ENCODE results near the gene CXXC4. TPM values are rescaled to one million over a fixed set of nuclear protein-coding genes. Genes with fewer than 3 reads are reported as not detected.

Gene CXXC4
- total RNA-seq, 1 experiment from 2014 or later: 0.54 TPM

- no peak overlapping the region for H2AFZ ChIP-seq (ENCODE audit: low read depth, low read length, poor library complexity, severe bottlenecking)
- no peak overlapping the region for H3K4me2 ChIP-seq (ENCODE audit: low read length)
- no peak for TF ChIP-seq MAX (IDR thresholded peaks at IDR 0.05)
- H3K9me3 ChIP-seq (ENCODE audit: control insufficient read depth in 1 of 2, insufficient read depth in 1 of 2, low read depth in 1 of 2, low read length in 2 of 2): no peaks in the 10 kb centered on the region
- ATAC-seq (no peak), DNase-seq (ENCODE audit: low read depth, low spot score) (no peak)
- no peaks in the 10 kb centered on the region for H3K4me1 ChIP-seq (ENCODE audit: control insufficient read depth in 1 of 2, insufficient read depth in 2 of 2, low read length in 2 of 2)
- no peak overlapping the region for H3K4me3 ChIP-seq (replicated peaks in 1 of 2; ENCODE audit: low read depth in 1 of 2, low read length in 2 of 2)
- H3K27me3 ChIP-seq (ENCODE audit: insufficient read depth, low read length): no peaks in the 10 kb centered on the region
- ChIA-PET RAD21 (ENCODE audit: low non-redundant PET in 1 of 2, low total read pairs in 2 of 2, uncharacterized antibody in 2 of 2, unreplicated experiment in 2 of 2) (no interaction called here), POLR2A (no interaction called here), CTCF (no interaction called here)
- no peaks in the 10 kb centered on the region for H3K79me2 ChIP-seq (ENCODE audit: insufficient read depth, low read length)
- no peaks in the 10 kb centered on the region for H3K9me2 ChIP-seq (ENCODE audit: insufficient read depth)
- H3K36me3 ChIP-seq (ENCODE audit: control insufficient read depth in 1 of 2, insufficient read depth in 2 of 2, low read length in 2 of 2): no peaks in the 10 kb centered on the region
- BruUV-seq (replicated peaks): no TSS peak
- intact Hi-C loops (cut with micrococcal nuclease): no loop called here
- H3K27ac ChIP-seq (ENCODE audit: low read depth, low read length): no peak overlapping the region
- H4K20me1 ChIP-seq (ENCODE audit: insufficient read depth): no peaks in the 10 kb centered on the region
- H3K9ac ChIP-seq (ENCODE audit: low read length): no peak overlapping the region
Measured at GRCh38 chr4:104465201-104465600, 29.5 kb downstream of the CXXC4 start.

DNA sequence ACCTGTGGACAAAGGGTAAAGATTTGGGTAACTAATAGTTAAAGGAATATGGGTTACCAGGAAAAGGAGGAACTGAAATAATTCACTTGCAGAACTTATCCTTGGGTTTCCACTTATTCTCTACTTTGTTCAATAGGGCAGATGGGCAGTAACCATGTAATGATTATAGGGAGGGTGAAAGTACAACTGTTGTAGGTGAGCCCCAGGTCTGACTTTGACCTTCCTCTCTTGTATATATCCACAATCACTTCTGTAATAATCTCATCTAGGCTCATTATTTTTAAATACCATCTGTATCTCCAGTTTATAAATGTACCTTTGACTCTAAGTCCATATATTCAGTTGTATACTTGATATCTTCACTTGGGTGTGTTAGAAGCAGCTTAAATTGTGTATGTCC is 32.1 kb downstream of the CXXC4 start:
- no peak for ATAC-seq
- TF ChIP-seq POLR2AphosphoS5 (IDR thresholded peaks at IDR 0.05; ENCODE audit: low read depth, low read length) (no peak), CTCF (IDR thresholded peaks at IDR 0.05 in 2 of 3, conservative IDR thresholded peaks at IDR 0.05 in 1 of 3; ENCODE audit: borderline replicate concordance in 1 of 3, insufficient read depth in 1 of 3, low read depth in 2 of 3, low read length in 2 of 3) (no peak), ZFX (IDR thresholded peaks at IDR 0.05) (no peak), EZH2 (IDR thresholded peaks at IDR 0.05) (no peak), ATF3 (IDR thresholded peaks at IDR 0.05) (no peak), YY1 (IDR thresholded peaks at IDR 0.05; ENCODE audit: extremely low read depth, insufficient replicate concordance, low read depth, low read length) (no peak), POLR2A (IDR thresholded peaks at IDR 0.05; ENCODE audit: borderline replicate concordance, extremely low read depth, insufficient read depth, insufficient read length) (no peak), EGR1 (IDR thresholded peaks at IDR 0.05; ENCODE audit: low read depth) (no peak)
- TF ChIP-seq, protein P1, sequence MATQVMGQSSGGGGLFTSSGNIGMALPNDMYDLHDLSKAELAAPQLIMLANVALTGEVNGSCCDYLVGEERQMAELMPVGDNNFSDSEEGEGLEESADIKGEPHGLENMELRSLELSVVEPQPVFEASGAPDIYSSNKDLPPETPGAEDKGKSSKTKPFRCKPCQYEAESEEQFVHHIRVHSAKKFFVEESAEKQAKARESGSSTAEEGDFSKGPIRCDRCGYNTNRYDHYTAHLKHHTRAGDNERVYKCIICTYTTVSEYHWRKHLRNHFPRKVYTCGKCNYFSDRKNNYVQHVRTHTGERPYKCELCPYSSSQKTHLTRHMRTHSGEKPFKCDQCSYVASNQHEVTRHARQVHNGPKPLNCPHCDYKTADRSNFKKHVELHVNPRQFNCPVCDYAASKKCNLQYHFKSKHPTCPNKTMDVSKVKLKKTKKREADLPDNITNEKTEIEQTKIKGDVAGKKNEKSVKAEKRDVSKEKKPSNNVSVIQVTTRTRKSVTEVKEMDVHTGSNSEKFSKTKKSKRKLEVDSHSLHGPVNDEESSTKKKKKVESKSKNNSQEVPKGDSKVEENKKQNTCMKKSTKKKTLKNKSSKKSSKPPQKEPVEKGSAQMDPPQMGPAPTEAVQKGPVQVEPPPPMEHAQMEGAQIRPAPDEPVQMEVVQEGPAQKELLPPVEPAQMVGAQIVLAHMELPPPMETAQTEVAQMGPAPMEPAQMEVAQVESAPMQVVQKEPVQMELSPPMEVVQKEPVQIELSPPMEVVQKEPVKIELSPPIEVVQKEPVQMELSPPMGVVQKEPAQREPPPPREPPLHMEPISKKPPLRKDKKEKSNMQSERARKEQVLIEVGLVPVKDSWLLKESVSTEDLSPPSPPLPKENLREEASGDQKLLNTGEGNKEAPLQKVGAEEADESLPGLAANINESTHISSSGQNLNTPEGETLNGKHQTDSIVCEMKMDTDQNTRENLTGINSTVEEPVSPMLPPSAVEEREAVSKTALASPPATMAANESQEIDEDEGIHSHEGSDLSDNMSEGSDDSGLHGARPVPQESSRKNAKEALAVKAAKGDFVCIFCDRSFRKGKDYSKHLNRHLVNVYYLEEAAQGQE (IDR thresholded peaks at IDR 0.05; ENCODE audit: low read depth): no peak
- no peak overlapping the region for H3K9ac ChIP-seq (ENCODE audit: low read length)
- H3K9me2 ChIP-seq (ENCODE audit: insufficient read depth): no peaks in the 10 kb centered on the region
- no peaks in the 10 kb centered on the region for H3K79me2 ChIP-seq (ENCODE audit: insufficient read depth, low read length)
- CTCF ChIA-PET: no interaction called here
- RAD21 ChIA-PET (ENCODE audit: low non-redundant PET in 1 of 2, low total read pairs in 2 of 2, uncharacterized antibody in 2 of 2, unreplicated experiment in 2 of 2): no interaction called here
- no peak overlapping the region for H2AFZ ChIP-seq (ENCODE audit: low read depth, low read length, poor library complexity, severe bottlenecking)
- H3K27ac ChIP-seq (ENCODE audit: low read depth, low read length): no peak overlapping the region
- H3K4me2 ChIP-seq (ENCODE audit: low read length): no peak overlapping the region
- POLR2A ChIA-PET: no interaction called here
- no peak overlapping the region for H3K4me3 ChIP-seq (replicated peaks in 1 of 2; ENCODE audit: low read depth in 1 of 2, low read length in 2 of 2)
- no peaks in the 10 kb centered on the region for H3K27me3 ChIP-seq (ENCODE audit: insufficient read depth, low read length)
- no peaks in the 10 kb centered on the region for H3K36me3 ChIP-seq (ENCODE audit: control insufficient read depth in 1 of 2, insufficient read depth in 2 of 2, low read length in 2 of 2)
- no peaks in the 10 kb centered on the region for H3K9me3 ChIP-seq (ENCODE audit: control insufficient read depth in 1 of 2, insufficient read depth in 1 of 2, low read depth in 1 of 2, low read length in 2 of 2)
- intact Hi-C loops (cut with micrococcal nuclease): no loop called here
- no peak for DNase-seq (ENCODE audit: low read depth, low spot score)
- no TSS peak for BruUV-seq (replicated peaks)
- no peaks in the 10 kb centered on the region for H4K20me1 ChIP-seq (ENCODE audit: insufficient read depth)
- H3K4me1 ChIP-seq (ENCODE audit: control insufficient read depth in 1 of 2, insufficient read depth in 2 of 2, low read length in 2 of 2): no peaks in the 10 kb centered on the region

Measured in HCT116 (cell line).